ENCODE measurements around the gene ART1.
A peak's percentile ranks its signal among the peaks of the same experiment; 100 is the strongest.

The ART1 gene

GRCh38 chr11:3617990-3618389, 26.9 kb upstream of the ART1 start:
- Mint-ChIP-seq H3K27ac (no peak overlapping the region), H3K4me3 (no peak overlapping the region), H3K4me1 (peaks cover 15% of the 10 kb centered on the region), H3K36me3 (ENCODE audit: low read depth) (no peaks in the 10 kb centered on the region), H3K9me3 (no peaks in the 10 kb centered on the region), H3K27me3 (peaks cover 6% of the 10 kb centered on the region)
- DNase-seq (no peak), ATAC-seq (no peak)

- Mint-ChIP-seq H3K27ac (no peak overlapping the region), H3K9me3 (no peaks in the 10 kb centered on the region), H3K36me3 (ENCODE audit: low read depth) (no peaks in the 10 kb centered on the region), H3K27me3 (no peaks in the 10 kb centered on the region), H3K4me1 (no peaks in the 10 kb centered on the region), H3K4me3 (no peak overlapping the region)
- ATAC-seq (no peak), DNase-seq (no peak)
Observed at GRCh38 chr11:3622521-3622920, 22.4 kb upstream of the ART1 start.

DNA sequence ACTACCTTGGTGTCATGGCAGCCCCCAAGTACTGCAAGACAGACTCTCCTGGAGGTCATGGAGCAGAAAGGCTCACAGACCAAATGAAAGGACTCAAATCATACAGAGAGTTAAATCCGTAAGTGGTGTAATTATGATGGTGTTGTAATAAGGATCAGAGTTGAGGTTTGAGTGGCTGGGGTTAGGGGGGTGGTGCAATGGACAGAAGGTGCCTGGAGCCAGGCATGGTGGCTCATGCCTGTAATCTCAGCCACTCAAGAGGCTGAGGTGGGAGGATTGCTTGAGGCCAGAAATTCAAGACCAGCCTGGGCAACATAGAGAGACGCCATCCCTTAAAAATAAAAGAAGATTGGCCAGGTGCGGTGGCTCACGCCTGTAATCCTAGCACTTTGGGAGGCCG, 21.8 kb upstream of the ART1 start:
- DNase-seq (no peak), ATAC-seq (no peak)
- H3K27ac Mint-ChIP-seq = no peak overlapping the region
- no peaks in the 10 kb centered on the region for H3K9me3 Mint-ChIP-seq
- no peaks in the 10 kb centered on the region for H3K27me3 Mint-ChIP-seq
- H3K36me3 Mint-ChIP-seq (ENCODE audit: low read depth) = no peaks in the 10 kb centered on the region
- H3K4me3 Mint-ChIP-seq = no peak overlapping the region
- H3K4me1 Mint-ChIP-seq = no peaks in the 10 kb centered on the region

DNA sequence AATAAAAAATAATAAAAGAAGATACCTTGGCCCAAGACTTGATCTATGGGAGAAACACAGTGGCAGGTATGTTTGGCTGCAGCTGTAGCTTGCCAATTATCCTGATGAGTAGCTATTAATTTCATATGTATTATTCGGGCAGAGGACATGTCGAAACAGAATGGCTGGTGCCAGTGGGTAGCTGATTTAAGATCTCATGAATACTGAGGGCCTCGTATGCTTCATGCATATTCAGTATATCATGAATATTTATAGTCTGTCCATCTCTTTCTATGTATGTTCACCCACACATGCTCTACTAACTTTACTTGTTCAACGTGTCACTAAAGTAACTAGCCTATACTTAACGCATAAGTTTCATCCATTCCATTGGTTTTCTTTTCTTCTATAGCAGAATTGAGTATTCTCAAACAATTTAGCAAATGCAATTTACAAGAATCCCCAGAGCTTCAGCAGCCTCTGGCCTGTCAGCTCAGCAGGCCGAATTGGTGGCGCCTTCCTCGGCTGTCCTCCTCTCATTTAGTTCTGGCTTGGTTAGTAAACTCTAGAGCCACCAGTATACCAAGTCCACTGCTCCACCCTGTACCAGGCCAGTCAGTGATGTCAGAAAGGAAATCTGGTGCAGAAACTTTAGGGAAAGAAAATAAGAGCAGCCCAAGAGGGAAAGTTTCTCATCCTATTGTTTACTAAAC, 21.0 kb upstream of the ART1 start:
- Mint-ChIP-seq H3K4me1 (no peaks in the 10 kb centered on the region), H3K36me3 (ENCODE audit: low read depth) (no peaks in the 10 kb centered on the region), H3K27me3 (no peaks in the 10 kb centered on the region), H3K4me3 (no peak overlapping the region), H3K9me3 (no peaks in the 10 kb centered on the region), H3K27ac (no peak overlapping the region)
- no peak for DNase-seq
- no peak for ATAC-seq

- Mint-ChIP-seq H3K9me3 (no peaks in the 10 kb centered on the region), H3K27me3 (no peaks in the 10 kb centered on the region), H3K4me3 (no peak overlapping the region), H3K36me3 (ENCODE audit: low read depth) (no peaks in the 10 kb centered on the region), H3K4me1 (no peaks in the 10 kb centered on the region), H3K27ac (no peak overlapping the region)
- DNase-seq (peak; percentile 7), ATAC-seq (no peak)
Observed at GRCh38 chr11:3626250-3626960, 18.5 kb upstream of the ART1 start.

DNA sequence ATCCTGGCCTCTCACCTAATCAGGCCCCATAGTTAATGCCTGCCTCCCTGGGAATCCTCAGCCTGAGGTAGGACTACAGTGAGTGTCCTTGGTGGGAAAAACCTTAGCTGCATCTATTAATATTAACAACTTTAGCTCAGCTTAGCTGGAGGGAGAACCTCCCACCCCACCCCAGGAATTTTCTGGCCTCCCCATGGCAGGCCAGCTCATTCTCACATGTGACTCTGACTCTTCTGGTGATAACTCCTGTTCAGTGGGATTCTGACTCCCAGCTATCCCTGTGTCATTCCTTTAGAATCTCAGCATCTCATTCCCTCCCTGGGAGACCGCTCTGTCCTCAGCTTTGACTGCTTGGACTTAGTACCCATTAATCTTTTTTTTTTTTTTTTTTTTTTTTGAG, 17.6 kb upstream of the ART1 start:
- no peak overlapping the region for H3K27ac Mint-ChIP-seq
- no peaks in the 10 kb centered on the region for H3K36me3 Mint-ChIP-seq (ENCODE audit: low read depth)
- H3K4me1 Mint-ChIP-seq = no peaks in the 10 kb centered on the region
- DNase-seq = no peak
- no peaks in the 10 kb centered on the region for H3K27me3 Mint-ChIP-seq
- ATAC-seq = no peak
- no peaks in the 10 kb centered on the region for H3K9me3 Mint-ChIP-seq
- no peak overlapping the region for H3K4me3 Mint-ChIP-seq

DNA sequence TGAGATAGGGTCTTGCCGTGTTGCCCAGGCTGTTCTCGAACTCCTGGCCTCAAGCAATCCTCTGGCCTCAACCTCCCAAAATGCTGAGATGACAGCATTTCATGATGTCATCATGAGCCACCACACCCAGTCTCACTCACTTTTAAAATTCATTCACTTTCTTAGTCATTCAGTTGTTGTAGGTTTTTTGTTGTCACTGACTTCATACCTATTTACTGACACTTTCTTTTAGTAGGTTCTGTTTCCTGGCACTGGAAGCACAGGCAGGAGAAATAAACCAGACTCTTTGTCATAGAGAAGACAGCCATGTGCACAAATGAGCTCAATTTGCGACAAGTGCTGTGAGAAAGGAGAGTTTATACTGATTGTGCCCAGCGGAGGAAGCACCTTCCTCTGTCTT, 13.6 kb upstream of the ART1 start:
- no peaks in the 10 kb centered on the region for H3K4me1 Mint-ChIP-seq
- H3K9me3 Mint-ChIP-seq = no peaks in the 10 kb centered on the region
- H3K27ac Mint-ChIP-seq = no peak overlapping the region
- H3K4me3 Mint-ChIP-seq = no peak overlapping the region
- peaks cover 2% of the 10 kb centered on the region for H3K27me3 Mint-ChIP-seq
- no peak for DNase-seq
- no peaks in the 10 kb centered on the region for H3K36me3 Mint-ChIP-seq (ENCODE audit: low read depth)
- ATAC-seq = no peak

DNA sequence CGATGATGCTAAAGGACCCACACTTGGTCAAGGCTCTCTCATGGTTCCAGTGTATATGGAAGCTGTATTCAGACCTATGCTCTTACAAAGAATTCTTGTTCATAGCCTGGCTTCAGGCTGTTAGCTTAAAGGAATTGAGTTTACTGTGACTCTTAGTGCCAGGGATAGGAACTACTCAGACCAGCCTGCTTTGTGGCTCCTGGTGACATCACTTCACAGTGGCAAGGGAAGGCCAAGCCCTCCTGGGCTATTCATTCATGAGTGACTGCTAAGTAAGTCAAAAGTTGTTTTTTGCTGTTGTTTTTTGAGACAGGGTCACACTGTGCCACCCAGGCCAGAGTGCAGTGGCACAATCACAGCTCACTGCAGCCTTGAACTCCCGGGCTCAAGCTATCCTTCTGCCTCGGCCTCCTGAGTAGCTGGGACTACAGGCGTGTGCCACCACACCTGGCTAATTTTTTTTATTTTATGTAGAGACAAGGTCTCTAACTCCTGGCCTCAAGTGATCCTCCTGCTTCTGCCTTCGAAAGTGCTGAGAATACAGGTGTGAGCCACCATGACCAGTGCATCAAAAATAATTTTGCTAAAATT, 12.8 kb upstream of the ART1 start:
- H3K4me1 Mint-ChIP-seq = no peaks in the 10 kb centered on the region
- H3K36me3 Mint-ChIP-seq (ENCODE audit: low read depth) = no peaks in the 10 kb centered on the region
- no peaks in the 10 kb centered on the region for H3K9me3 Mint-ChIP-seq
- H3K27ac Mint-ChIP-seq = peak overlapping the region; percentile 26
- ATAC-seq (no peak), DNase-seq (no peak)
- no peak overlapping the region for H3K4me3 Mint-ChIP-seq
- peaks cover 2% of the 10 kb centered on the region for H3K27me3 Mint-ChIP-seq

DNA sequence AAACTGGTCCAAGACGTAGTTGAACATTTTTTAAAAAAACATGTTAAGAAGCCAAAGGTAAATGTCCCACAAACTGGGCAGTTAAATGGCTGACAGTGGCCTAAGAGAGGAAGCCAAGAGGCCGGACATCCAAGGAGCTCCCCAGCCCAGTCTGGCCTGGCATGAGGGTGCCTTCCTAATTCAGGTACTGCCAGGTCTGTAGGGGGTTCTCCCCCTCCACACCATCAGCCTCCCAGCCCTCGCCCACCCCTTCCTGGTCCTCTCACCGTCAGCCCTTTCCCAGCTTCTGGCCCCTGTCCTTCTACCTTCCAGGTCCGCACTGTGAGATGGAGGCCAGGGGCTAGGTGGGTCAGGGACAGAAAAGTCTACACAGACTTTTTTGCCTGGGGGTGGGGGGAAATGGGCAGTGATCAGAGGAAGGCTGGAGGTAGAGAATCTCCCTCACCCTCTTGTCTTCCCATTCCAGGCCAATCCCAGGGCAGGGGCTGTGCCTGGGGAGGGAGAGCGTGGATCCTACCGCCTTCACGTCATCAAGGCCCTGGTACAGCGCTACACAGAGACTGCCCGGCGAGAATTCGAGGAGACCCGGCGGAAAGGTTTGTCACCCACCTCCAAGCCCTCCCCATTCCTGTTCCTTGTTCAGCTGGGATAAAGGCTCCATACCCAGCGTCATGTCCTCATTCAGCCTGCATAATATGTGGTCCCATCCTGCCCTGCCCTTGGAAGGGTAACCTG, 9.1 kb upstream of the ART1 start:
- H3K27me3 Mint-ChIP-seq = peaks cover 5% of the 10 kb centered on the region
- ATAC-seq (no peak), DNase-seq (no peak)
- H3K4me1 Mint-ChIP-seq = no peaks in the 10 kb centered on the region
- H3K36me3 Mint-ChIP-seq (ENCODE audit: low read depth) = no peaks in the 10 kb centered on the region
- H3K4me3 Mint-ChIP-seq = no peak overlapping the region
- no peaks in the 10 kb centered on the region for H3K9me3 Mint-ChIP-seq
- H3K27ac Mint-ChIP-seq = no peak overlapping the region

- H3K36me3 Mint-ChIP-seq (ENCODE audit: low read depth) = no peaks in the 10 kb centered on the region
- peaks cover 11% of the 10 kb centered on the region for H3K27me3 Mint-ChIP-seq
- DNase-seq = no peak
- no peak for ATAC-seq
- H3K27ac Mint-ChIP-seq = no peak overlapping the region
- H3K9me3 Mint-ChIP-seq = no peaks in the 10 kb centered on the region
- peaks cover 4% of the 10 kb centered on the region for H3K4me1 Mint-ChIP-seq
- H3K4me3 Mint-ChIP-seq = no peak overlapping the region
Observed at GRCh38 chr11:3637201-3637600, 7.7 kb upstream of the ART1 start.

DNA sequence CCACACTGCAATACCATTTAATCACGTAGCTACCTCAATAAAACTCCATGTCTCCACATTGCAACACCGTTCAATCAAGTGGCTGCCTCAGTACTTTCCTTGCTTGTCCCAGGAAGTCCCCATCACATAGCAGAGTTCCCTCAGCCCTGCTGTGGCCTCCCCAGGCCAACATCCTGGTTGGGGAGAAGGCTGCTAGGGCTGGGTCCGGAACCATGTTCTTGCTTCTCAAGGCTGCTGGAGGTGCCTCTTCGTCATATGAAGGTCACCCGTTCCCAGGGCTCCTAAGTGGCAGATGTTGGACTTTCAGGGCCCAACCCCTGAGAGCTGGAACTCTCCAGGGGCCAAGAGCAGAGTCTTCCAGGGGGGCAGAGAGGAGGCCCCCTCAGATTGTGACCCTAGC, 6.4 kb upstream of the ART1 start:
- H3K27me3 Mint-ChIP-seq = peaks cover 18% of the 10 kb centered on the region
- DNase-seq (no peak), ATAC-seq (no peak)
- no peaks in the 10 kb centered on the region for H3K36me3 Mint-ChIP-seq (ENCODE audit: low read depth)
- H3K4me1 Mint-ChIP-seq = peaks cover 7% of the 10 kb centered on the region
- no peak overlapping the region for H3K4me3 Mint-ChIP-seq
- H3K27ac Mint-ChIP-seq = no peak overlapping the region
- no peaks in the 10 kb centered on the region for H3K9me3 Mint-ChIP-seq

DNA sequence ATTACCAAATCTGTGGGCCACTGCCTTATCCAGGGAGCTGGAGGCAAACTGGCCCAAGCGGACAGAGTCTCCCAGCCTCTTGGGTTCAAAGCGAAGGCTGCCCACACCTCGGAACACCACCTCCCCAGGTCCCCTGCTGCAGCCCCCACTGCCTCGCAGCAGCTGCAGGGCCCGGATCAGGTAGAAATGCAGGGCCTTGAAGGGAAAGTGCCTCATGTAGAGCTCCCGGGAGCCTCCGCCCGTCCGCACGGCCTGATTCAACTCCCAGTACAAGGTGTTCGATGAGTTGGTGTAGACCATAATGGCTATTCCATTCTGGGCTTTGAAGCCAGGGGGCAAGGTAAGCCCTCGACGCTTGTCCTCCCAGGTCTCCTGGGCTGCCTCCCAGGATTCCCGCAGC, 5.1 kb upstream of the ART1 start:
- peaks cover 7% of the 10 kb centered on the region for H3K4me1 Mint-ChIP-seq
- no peak for DNase-seq
- H3K4me3 Mint-ChIP-seq = no peak overlapping the region
- H3K27ac Mint-ChIP-seq = no peak overlapping the region
- H3K9me3 Mint-ChIP-seq = no peaks in the 10 kb centered on the region
- no peak for ATAC-seq
- no peaks in the 10 kb centered on the region for H3K36me3 Mint-ChIP-seq (ENCODE audit: low read depth)
- H3K27me3 Mint-ChIP-seq = peaks cover 25% of the 10 kb centered on the region

GRCh38 chr11:3641191-3641590, 3.7 kb upstream of the ART1 start:
- H3K9me3 Mint-ChIP-seq = no peaks in the 10 kb centered on the region
- no peak for ATAC-seq
- no peak for DNase-seq
- H3K4me3 Mint-ChIP-seq = peak overlapping the region; percentile 67
- no peaks in the 10 kb centered on the region for H3K36me3 Mint-ChIP-seq (ENCODE audit: low read depth)
- peaks cover 7% of the 10 kb centered on the region for H3K4me1 Mint-ChIP-seq
- peak overlapping the region; percentile 44 for H3K27ac Mint-ChIP-seq
- peaks cover 31% of the 10 kb centered on the region for H3K27me3 Mint-ChIP-seq

- DNase-seq (no peak), ATAC-seq (peak; percentile 12)
- H3K4me1 Mint-ChIP-seq = peaks cover 7% of the 10 kb centered on the region
- H3K4me3 Mint-ChIP-seq = peak within 1 kb of the TSS; percentile 70
- H3K27me3 Mint-ChIP-seq = peaks cover 31% of the 10 kb centered on the region
- H3K27ac Mint-ChIP-seq = peak within 1 kb of the TSS; percentile 44
- H3K9me3 Mint-ChIP-seq = no peaks in the 10 kb centered on the region
- H3K36me3 Mint-ChIP-seq (ENCODE audit: low read depth) = no peaks in the 10 kb centered on the region
Observed at GRCh38 chr11:3641701-3642070, 3.2 kb upstream of the ART1 start, which contains the start of gene ART5. Gene ART5 (minus strand): TSS chr11:3641992. CDS start chr11:3641862, 130 bp downstream.

Measured in activated naive CD8-positive, alpha-beta T cell treated with anti-CD3 and anti-CD28 coated beads, Interleukin-2, amount 50 U/mL, for 24 hours (primary cell).